COLO668 (cell line): ENCODE results near the gene TRIM22.

Source experiments
- DNase-seq: peaks from one replicate; lab custom pipeline; 2025; ENCODE audit not compliant: unreplicated experiment; lab: John Stamatoyannopoulos, UW

The TRIM22 gene

GRCh38 chr11:5737670-5738392, 48.2 kb downstream of the TRIM22 start:
- no peak for DNase-seq

DNA sequence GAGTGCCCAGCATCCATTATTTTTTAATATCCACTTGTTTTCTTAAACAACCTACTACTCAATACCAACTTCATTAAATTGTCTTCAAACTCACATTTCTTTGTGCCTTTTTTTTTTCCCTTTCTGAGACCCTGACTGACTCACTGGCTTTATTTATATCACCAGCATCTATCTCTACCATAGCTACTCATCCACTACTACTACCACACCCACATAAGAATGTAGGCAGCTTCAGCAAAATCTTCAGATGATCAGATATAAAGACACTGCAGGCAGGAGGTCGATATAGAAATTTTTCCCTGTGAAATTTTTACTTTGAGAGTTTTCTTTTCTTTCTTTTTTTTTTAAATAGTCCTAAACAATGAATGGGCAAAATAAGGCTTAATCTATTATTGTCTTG, 48.8 kb downstream of the TRIM22 start:
- no peak for DNase-seq

GRCh38 chr11:5746614-5747013, 57.0 kb downstream of the TRIM22 start:
- no peak for DNase-seq

GRCh38 chr11:5749836-5750235, 60.2 kb downstream of the TRIM22 start:
- DNase-seq = no peak

DNA sequence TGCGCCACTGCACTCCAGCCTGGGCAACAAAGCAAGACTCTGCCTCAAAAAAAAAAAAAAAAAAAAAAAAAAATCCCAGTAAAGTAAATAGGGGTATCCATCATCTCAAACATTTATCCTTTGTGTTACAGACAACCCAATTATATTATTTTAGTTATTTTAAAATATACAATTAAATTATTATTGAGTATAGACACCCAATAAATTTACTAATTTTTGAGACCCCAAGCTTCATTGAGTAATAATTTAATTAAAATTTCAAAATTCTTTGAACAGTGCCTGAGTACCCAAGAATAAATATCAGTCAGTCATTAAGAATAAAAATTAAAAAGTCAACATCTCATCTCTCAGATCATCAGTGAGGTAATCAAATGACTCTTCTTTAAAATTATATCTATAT, 64.4 kb downstream of the TRIM22 start, which contains the start of gene OR52N4:
TSS of gene OR52N4 (plus strand) at position 301 of the 400 bp plus-strand sequence. CDS start 498 bp downstream, outside the sequence.
- no peak for DNase-seq
